Loucy (cell line): ENCODE results near the gene GRIN2A.

Experiments used
- H2AFZ ChIP-seq: fragments of 200-600 bp; sonication (generic); 2 replicates; pipeline ENCODE4 v1.6.0; 2016; ENCODE audit warnings: antibody characterized with exemption, mild to moderate bottlenecking, low read length, moderate library complexity
- H3F3A ChIP-seq: fragments of 200-600 bp; 2 replicates; pipeline ENCODE4 v1.6.0; 2016; ENCODE audit warnings: antibody characterized with exemption, low read depth, mild to moderate bottlenecking
- H3K27me3 ChIP-seq: fragments of 200-600 bp; sonication (generic); 2 replicates; pipeline ENCODE4 v1.6.1; 2014; ENCODE audit warnings: low read length, mild to moderate bottlenecking; ENCODE audit not compliant: insufficient read depth, poor library complexity, severe bottlenecking
- H3K36me3 ChIP-seq: fragments of 200-600 bp; sonication (generic); 2 replicates; pipeline ENCODE4 v1.6.1; 2016; ENCODE audit warnings: low read length; ENCODE audit not compliant: insufficient read depth
- H3K4me1 ChIP-seq: fragments of 200-600 bp; sonication (generic); 2 replicates; pipeline ENCODE4 v1.5.1; 2014; ENCODE audit warnings: low read length, mild to moderate bottlenecking; ENCODE audit not compliant: insufficient read depth, poor library complexity, severe bottlenecking
- H3K4me2 ChIP-seq: fragments of 200-600 bp; sonication (generic); 2 replicates; pipeline ENCODE4 v1.6.0; 2014; ENCODE audit warnings: antibody characterized with exemption, low read length, low read depth, mild to moderate bottlenecking; ENCODE audit not compliant: poor library complexity, severe bottlenecking
- H3K4me3 ChIP-seq: fragments of 200-600 bp; sonication (generic); 2 replicates; pipeline ENCODE4 v1.5.1; 2014; ENCODE audit warnings: low read length, mild to moderate bottlenecking, mixed read lengths; ENCODE audit not compliant: poor library complexity, severe bottlenecking
- H3K79me2 ChIP-seq: fragments of 200-600 bp; sonication (generic); 2 replicates; pipeline ENCODE4 v1.6.1; 2014; ENCODE audit warnings: low read length; ENCODE audit not compliant: insufficient read depth
- H3K9ac ChIP-seq: fragments of 200-600 bp; sonication (generic); 2 replicates; pipeline ENCODE4 v1.6.0; 2014; ENCODE audit warnings: mild to moderate bottlenecking, low read depth, low read length, moderate library complexity; ENCODE audit not compliant: poor library complexity, severe bottlenecking
- H3K9me2 ChIP-seq: fragments of 200-600 bp; sonication (generic); replicated peaks from 2 replicates; pipeline ENCODE4 v1.6.1; 2016; ENCODE audit warnings: low read depth, low read length, mixed read lengths
- H3K9me3 ChIP-seq: fragments of 200-600 bp; sonication (generic); 2 replicates; pipeline ENCODE4 v1.6.1; 2014; ENCODE audit warnings: mild to moderate bottlenecking, antibody characterized with exemption, low read length, low read depth; ENCODE audit not compliant: insufficient read depth
- H4K20me1 ChIP-seq: fragments of 200-600 bp; sonication (generic); 2 replicates; pipeline ENCODE4 v1.6.0; 2014; ENCODE audit warnings: antibody characterized with exemption, low read length, mild to moderate bottlenecking; ENCODE audit not compliant: insufficient read depth, poor library complexity, severe bottlenecking
- EZH2phosphoT487 ChIP-seq: fragments of 200-600 bp; IDR thresholded peaks from 2 replicates; pipeline ENCODE4 v1.6.1; 2018; ENCODE audit warnings: antibody characterized with exemption, mild to moderate bottlenecking, moderate library complexity, borderline replicate concordance
- TF ChIP-seq, protein P1 (sequence below): fragments of 200-600 bp; sonication (generic); conservative IDR thresholded peaks from 2 replicates; pipeline ENCODE4 v1.5.1; 2014; ENCODE audit warnings: mild to moderate bottlenecking, antibody characterized with exemption, low read length

Gene GRIN2A

DNA sequence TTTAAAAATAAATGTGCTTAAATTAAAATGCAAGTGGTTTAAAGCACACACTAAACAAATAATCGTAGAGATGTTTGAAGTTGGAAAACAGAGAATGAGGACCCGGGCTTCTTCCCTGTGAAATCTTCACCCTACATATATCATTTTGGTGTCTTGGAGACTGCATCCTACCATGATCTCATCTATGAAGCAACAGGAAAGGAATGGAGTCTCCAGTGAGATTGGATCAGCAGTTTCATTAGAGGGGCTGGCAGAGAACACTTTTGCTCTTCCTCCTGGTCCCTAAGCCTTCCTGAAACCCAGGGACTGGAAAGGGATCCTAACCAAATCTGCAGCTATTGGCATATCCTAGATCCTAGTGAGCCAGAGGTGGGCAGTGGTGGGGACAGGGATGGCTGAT lies 85.0 kb downstream of the GRIN2A start:
- no peaks in the 10 kb centered on the region for H3K27me3 ChIP-seq
- no peaks in the 10 kb centered on the region for H3K9me3 ChIP-seq
- no peak overlapping the region for H3K4me2 ChIP-seq
- no peak overlapping the region for H2AFZ ChIP-seq
- H3K79me2 ChIP-seq, result no peaks in the 10 kb centered on the region
- TF ChIP-seq, protein P1, sequence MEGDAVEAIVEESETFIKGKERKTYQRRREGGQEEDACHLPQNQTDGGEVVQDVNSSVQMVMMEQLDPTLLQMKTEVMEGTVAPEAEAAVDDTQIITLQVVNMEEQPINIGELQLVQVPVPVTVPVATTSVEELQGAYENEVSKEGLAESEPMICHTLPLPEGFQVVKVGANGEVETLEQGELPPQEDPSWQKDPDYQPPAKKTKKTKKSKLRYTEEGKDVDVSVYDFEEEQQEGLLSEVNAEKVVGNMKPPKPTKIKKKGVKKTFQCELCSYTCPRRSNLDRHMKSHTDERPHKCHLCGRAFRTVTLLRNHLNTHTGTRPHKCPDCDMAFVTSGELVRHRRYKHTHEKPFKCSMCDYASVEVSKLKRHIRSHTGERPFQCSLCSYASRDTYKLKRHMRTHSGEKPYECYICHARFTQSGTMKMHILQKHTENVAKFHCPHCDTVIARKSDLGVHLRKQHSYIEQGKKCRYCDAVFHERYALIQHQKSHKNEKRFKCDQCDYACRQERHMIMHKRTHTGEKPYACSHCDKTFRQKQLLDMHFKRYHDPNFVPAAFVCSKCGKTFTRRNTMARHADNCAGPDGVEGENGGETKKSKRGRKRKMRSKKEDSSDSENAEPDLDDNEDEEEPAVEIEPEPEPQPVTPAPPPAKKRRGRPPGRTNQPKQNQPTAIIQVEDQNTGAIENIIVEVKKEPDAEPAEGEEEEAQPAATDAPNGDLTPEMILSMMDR, result no peak
- no peak for TF ChIP-seq EZH2phosphoT487
- no peaks in the 10 kb centered on the region for H3K36me3 ChIP-seq
- H3F3A ChIP-seq, result no peaks in the 10 kb centered on the region
- H4K20me1 ChIP-seq, result no peaks in the 10 kb centered on the region
- H3K9ac ChIP-seq, result no peak overlapping the region
- no peaks in the 10 kb centered on the region for H3K4me1 ChIP-seq
- H3K9me2 ChIP-seq, result no peaks in the 10 kb centered on the region
- H3K4me3 ChIP-seq, result no peak overlapping the region

GRCh38 chr16:10093576-10093975 lies 88.7 kb downstream of the GRIN2A start:
- H3K79me2 ChIP-seq, result no peaks in the 10 kb centered on the region
- H3K27me3 ChIP-seq, result no peaks in the 10 kb centered on the region
- no peak overlapping the region for H3K4me2 ChIP-seq
- H3F3A ChIP-seq, result no peaks in the 10 kb centered on the region
- no peaks in the 10 kb centered on the region for H3K4me1 ChIP-seq
- H3K36me3 ChIP-seq, result no peaks in the 10 kb centered on the region
- H3K9me2 ChIP-seq, result no peaks in the 10 kb centered on the region
- TF ChIP-seq, protein P1, result no peak
- no peak for TF ChIP-seq EZH2phosphoT487
- no peaks in the 10 kb centered on the region for H4K20me1 ChIP-seq
- H3K9ac ChIP-seq, result no peak overlapping the region
- no peak overlapping the region for H2AFZ ChIP-seq
- no peaks in the 10 kb centered on the region for H3K9me3 ChIP-seq
- no peak overlapping the region for H3K4me3 ChIP-seq

GRCh38 chr16:10090816-10091215 lies 91.4 kb downstream of the GRIN2A start:
- no peaks in the 10 kb centered on the region for H4K20me1 ChIP-seq
- TF ChIP-seq, protein P1, result no peak
- no peak for TF ChIP-seq EZH2phosphoT487

More at GRCh38 chr16:10090816-10091215, 91.4 kb downstream of the GRIN2A start:
- Histone ChIP-seq H3K4me2 (no peak overlapping the region), H3F3A (no peaks in the 10 kb centered on the region), H3K4me3 (no peak overlapping the region), H3K9ac (no peak overlapping the region), H3K9me3 (no peaks in the 10 kb centered on the region), H3K36me3 (no peaks in the 10 kb centered on the region), H3K79me2 (no peaks in the 10 kb centered on the region), H3K9me2 (no peaks in the 10 kb centered on the region), H3K27me3 (no peaks in the 10 kb centered on the region), H2AFZ (no peak overlapping the region), H3K4me1 (no peaks in the 10 kb centered on the region)
